T47D (cell line): Measurements from ENCODE around the gene HLCS.

Experiments
- DNase-seq, 2 experiments: peaks; one replicate each; pipeline versions ENCODE4 v3.0.0 to v3.0.0-alpha.2; 2011 to 2012; ENCODE audit warnings: low read depth in 1 of 2, low spot score in 1 of 2
- JUND ChIP-seq: IDR thresholded peaks from 2 replicates; pipeline ENCODE4 v1.6.1; 2012; ENCODE audit warnings: low read depth
- in situ Hi-C: cut with HindIII; loops from 2 replicates; pipeline ENCODE4 v1.10.0; 2016; ENCODE audit warnings: low sequenced_read_pairs, low pct_unique_long_range_greater_than_20kb

Gene HLCS

DNA sequence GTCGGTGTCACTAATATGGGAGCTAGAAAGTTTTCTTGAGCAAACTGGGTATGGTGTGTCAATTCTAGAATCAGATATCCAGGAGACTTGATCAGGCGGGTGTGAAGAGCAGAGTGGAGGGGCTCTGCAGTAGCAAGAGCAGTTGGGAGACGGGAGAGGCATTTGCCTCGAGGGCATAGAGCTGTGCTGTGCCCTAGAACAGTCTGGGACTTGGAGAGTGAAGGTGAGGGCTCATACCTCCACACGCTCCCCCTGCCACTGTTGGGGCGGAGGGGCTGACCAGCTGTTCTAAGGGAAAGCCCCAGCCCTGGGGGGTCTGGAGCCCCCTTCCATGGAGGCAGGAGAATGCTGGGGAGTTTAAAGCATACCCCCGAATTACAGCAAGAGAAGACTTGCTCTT lies 233.7 kb downstream of the HLCS start:
- TF ChIP-seq JUND: no peak
- in situ Hi-C loops: no loop called here
- no peak for DNase-seq

GRCh38 chr21:36732217-36732616 lies 234.3 kb downstream of the HLCS start:
- DNase-seq: no peak
- in situ Hi-C loops: no loop called here
- TF ChIP-seq JUND: no peak

GRCh38 chr21:36730291-36731281 lies 235.9 kb downstream of the HLCS start:
- in situ Hi-C loops: no loop called here
- no peak for TF ChIP-seq JUND
- DNase-seq: no peak

DNA sequence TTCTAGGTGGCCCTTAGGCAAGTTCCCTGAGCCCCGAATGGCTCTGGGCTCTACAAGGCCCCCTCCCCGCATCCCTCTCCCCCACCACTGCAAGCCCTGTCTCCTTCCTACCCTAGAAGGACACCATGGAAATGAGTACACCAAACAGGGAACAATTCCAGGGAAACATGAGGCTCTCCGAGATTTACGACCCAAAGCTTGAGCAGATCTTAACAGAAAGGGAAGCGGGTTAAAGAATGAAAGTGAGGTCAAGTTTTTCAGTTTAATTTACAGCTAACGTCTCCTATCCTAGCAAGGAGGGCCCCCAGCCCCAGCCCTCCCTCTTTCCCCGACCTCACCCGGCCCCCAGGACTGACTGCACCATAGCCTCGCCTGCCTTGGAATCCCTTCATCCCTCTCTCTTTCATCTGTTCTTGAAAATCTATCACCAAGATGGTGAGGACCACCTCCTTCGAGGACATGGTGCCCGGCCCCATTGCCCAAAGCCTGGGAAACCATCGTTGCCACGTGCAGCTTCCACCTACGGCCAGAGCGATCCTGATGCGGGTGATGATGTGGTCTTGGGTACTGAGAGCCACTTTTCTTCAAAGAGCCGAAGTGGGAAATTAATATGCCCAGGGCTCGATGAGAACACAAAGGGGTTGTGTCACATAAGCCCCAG lies 237.0 kb downstream of the HLCS start:
- in situ Hi-C loops: no loop called here
- no peak for TF ChIP-seq JUND
- no peak for DNase-seq

GRCh38 chr21:36728371-36729111 lies 237.9 kb downstream of the HLCS start:
- no peak for DNase-seq
- in situ Hi-C loops: no loop called here
- TF ChIP-seq JUND: no peak

DNA sequence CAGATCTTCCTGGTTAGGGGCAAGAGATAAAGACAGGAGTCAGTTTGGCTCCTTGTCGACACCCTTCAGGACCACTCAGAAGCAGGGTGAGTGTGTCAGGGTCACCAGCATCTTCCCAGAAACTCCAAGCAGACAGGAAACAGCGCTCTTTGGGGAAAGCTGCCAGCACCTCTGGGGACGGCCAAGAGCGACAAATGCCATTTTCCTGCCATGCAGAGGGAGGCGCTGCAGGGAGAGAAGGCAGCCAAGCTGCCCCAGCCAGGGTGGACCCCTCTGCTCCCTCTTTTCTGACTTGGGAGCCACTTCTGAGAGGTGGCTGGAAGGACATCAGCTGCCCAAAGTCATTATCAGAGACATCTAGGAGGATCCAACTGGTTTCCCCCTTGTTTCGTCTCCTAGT lies 238.6 kb downstream of the HLCS start:
- TF ChIP-seq JUND: no peak
- in situ Hi-C loops: no loop called here
- DNase-seq: no peak

DNA sequence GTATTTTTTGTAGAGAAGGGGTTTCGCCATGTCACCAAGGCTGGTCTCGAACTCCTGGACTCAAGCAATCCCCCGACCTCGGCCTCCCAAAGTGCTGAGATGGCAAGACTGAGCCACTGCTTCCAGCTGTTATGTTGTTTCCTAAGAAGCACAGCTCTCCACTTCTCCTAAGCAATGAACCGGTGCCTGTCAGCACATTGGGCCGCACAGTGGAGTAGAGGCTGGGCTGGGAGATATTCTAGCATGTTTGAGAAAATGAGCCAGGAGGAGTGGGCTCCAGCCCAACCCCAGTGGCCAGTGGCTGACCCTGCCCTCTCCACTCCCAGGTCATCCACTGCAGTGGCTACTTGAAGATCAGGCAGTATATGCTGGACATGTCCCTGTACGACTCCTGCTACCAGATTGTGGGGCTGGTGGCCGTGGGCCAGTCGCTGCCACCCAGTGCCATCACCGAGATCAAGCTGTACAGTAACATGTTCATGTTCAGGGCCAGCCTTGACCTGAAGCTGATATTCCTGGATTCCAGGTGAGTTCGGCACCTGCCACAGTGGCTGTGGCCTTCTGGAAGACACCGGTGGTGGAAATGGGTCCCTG lies 240.6 kb downstream of the HLCS start:
- no peak for TF ChIP-seq JUND
- in situ Hi-C loops: no loop called here
- DNase-seq: no peak

DNA sequence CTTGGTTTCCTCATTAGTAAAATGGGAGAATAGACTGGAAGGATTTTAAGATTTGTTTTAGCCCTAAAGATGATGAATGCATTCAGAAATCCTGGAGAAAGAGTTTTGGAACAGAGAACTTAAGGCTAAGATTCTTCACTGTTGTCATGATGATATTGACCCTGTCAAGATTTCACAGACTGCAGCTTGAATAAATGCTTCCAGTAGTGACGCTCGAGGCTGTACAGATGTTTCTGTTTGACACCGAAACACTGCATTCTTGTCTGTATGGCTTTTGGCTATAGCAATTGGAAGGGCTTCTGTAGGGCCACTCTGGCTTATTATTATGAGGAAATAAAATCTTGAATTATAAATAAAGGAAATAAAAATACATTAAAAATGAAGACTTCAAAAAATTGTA lies 241.8 kb downstream of the HLCS start:
- DNase-seq: no peak
- no peak for TF ChIP-seq JUND
- in situ Hi-C loops: no loop called here

- DNase-seq: no peak
- in situ Hi-C loops: no loop called here
- no peak for TF ChIP-seq JUND
Measured at GRCh38 chr21:36723371-36723881, 243.0 kb downstream of the HLCS start.

DNA sequence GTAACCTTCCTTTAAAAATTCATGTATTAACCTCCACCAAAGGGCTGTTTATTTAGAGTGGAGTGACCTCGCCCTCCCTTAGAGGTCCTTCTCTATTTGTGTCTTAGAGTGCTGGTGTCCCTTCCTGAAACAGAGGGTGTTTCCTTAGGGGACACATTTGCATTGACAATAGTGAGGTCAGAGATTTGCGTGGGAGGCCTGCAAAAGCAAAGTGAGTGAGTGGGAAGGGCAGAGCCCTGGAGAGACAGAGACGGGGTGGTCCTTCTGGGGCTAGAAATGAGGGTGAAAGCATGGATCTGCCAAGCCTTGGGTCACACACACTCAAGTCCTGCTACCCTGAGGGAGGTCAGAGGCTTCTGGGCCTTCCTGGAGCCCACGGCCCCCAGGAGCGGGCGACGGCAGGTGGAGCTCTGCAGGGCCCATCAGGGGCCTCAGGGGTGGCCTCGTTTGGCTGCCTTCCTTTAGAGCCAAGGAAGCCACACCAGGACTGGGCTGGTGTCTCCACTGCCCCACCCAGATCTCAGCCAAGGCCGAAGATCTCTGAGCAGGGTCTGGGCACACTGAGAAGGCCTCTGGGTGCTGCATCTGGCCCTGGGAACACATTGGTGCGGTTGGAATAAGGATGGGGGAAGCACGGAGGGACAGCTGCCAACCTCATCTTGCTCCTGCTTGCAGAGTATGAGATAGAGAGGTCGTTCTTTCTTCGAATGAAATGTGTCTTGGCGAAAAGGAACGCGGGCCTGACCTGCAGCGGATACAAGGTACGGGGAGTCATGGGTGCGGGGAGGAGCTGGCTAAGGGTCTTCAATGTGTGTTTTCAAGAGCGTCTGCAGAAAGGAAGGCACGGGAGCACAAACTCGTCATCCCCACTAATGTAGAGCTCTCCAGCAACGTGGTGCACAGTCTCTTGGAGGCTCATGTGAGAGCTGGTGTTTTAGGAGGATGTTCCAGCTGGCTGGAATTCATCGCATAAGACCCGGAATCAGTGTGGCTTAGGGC lies 243.8 kb downstream of the HLCS start:
- in situ Hi-C loops: no loop called here
- TF ChIP-seq JUND: no peak
- no peak for DNase-seq

- in situ Hi-C loops: no loop called here
- no peak for DNase-seq
- no peak for TF ChIP-seq JUND
Measured at GRCh38 chr21:36721817-36722216, 244.7 kb downstream of the HLCS start.
